HepG2 (cell line): Measurements from ENCODE around the gene BRD2. TPM values are rescaled to one million over a fixed set of nuclear protein-coding genes. Genes with fewer than 3 reads are reported as not detected.

Source experiments
- BCL6 ChIP-seq: IDR thresholded peaks from 2 replicates; pipeline ENCODE4 v1.6.1; 2016; ENCODE audit warnings: missing genetic modification reagents, missing compliant biosample characterization
- CERS6 ChIP-seq: sonication (generic); formaldehyde crosslinking; IDR thresholded peaks from 2 replicates; pipeline ENCODE4 v1.5.0; 2020; ENCODE audit warnings: missing genetic modification reagents
- GFI1 ChIP-seq: sonication (generic); formaldehyde crosslinking; IDR thresholded peaks from 2 replicates; pipeline ENCODE4 v1.5.0; 2020; ENCODE audit warnings: missing genetic modification reagents, mild to moderate bottlenecking, borderline replicate concordance
- HNRNPL ChIP-seq: fragments of 200-400 bp; formaldehyde crosslinking; IDR thresholded peaks from 2 replicates; pipeline ENCODE4 v1.6.1; 2017; ENCODE audit warnings: mild to moderate bottlenecking, low read depth, low read length
- ISX ChIP-seq: sonication (generic); formaldehyde crosslinking; conservative IDR thresholded peaks from 2 replicates; pipeline ENCODE4 v1.5.0; 2020; ENCODE audit warnings: missing genetic modification reagents
- MNT ChIP-seq: fragments of 450-650 bp; IDR thresholded peaks from 2 replicates; pipeline ENCODE4 v1.6.1; 2016
- PAF1 ChIP-seq: IDR thresholded peaks from 2 replicates; pipeline ENCODE4 v1.6.1; 2016; ENCODE audit warnings: missing genetic modification reagents, missing compliant biosample characterization
- PHF5A ChIP-seq: IDR thresholded peaks from one replicate; pipeline ENCODE4 v1.6.1; 2018; ENCODE audit warnings: low read depth, missing genetic modification reagents; ENCODE audit not compliant: unreplicated experiment
- PRPF4 ChIP-seq: fragments of 200-400 bp; formaldehyde crosslinking; IDR thresholded peaks from 2 replicates; pipeline ENCODE4 v1.6.1; 2016; ENCODE audit warnings: low read length, low read depth; ENCODE audit not compliant: poor library complexity, severe bottlenecking
- THAP8 ChIP-seq: sonication (generic); formaldehyde crosslinking; IDR thresholded peaks from 2 replicates; pipeline ENCODE4 v1.5.1; 2020; ENCODE audit warnings: missing genetic modification reagents, mild to moderate bottlenecking, borderline replicate concordance
- THAP9 ChIP-seq: sonication (generic); formaldehyde crosslinking; IDR thresholded peaks from 2 replicates; pipeline ENCODE4; 2020; ENCODE audit warnings: missing genetic modification reagents, mild to moderate bottlenecking, borderline replicate concordance
- YY1 ChIP-seq: IDR thresholded peaks from 2 replicates; pipeline ENCODE4 v1.6.1; 2011; ENCODE audit warnings: low read length, low read depth, moderate library complexity, mild to moderate bottlenecking; ENCODE audit not compliant: insufficient read depth, insufficient replicate concordance
- ZBED4 ChIP-seq: sonication (generic); formaldehyde crosslinking; IDR thresholded peaks from 2 replicates; pipeline ENCODE4 v1.4.0; 2020; ENCODE audit warnings: missing genetic modification reagents, borderline replicate concordance
- ZFP90 ChIP-seq: sonication (generic); formaldehyde crosslinking; IDR thresholded peaks from 2 replicates; pipeline ENCODE4 v1.8.0; 2022; ENCODE audit warnings: missing genetic modification reagents, mild to moderate bottlenecking, inconsistent platforms, borderline replicate concordance
- ZNF354B ChIP-seq: sonication (generic); formaldehyde crosslinking; IDR thresholded peaks from 2 replicates; pipeline ENCODE4 v1.8.0; 2022; ENCODE audit warnings: mild to moderate bottlenecking, missing genetic modification reagents
- ZNF580 ChIP-seq: IDR thresholded peaks from 2 replicates; pipeline ENCODE4 v1.6.1; 2016; ENCODE audit warnings: low read depth, borderline replicate concordance
- ZNF768 ChIP-seq: sonication (generic); formaldehyde crosslinking; IDR thresholded peaks from 2 replicates; pipeline ENCODE4 v1.4.0; 2020; ENCODE audit warnings: missing genetic modification reagents
- ZSCAN31 ChIP-seq: sonication (generic); formaldehyde crosslinking; IDR thresholded peaks from 2 replicates; pipeline ENCODE4 v1.5.0; 2020; ENCODE audit warnings: low read depth, mild to moderate bottlenecking, missing genetic modification reagents
- polyA plus RNA-seq, 8 experiments: library from polyadenylated mRNA; depleted of rRNA in 3 of 8; stranded (reverse) in 7 of 8; unstranded in 1 of 8; fragments of >200 nt; fragmentation: Illumina TruSeq in 4 of 8; extraction: Trizol in 4 of 8; gene quantifications; 2 replicates each; pipeline versions ENCODE4 v1.2.1 to v1.2.3, GENCODE V29; 2011 to 2016; ENCODE audit warnings: low read depth in 4 of 8, missing spikeins in 1 of 8, mixed read lengths in 1 of 8; ENCODE audit not compliant: insufficient read depth in 1 of 8
- total RNA-seq, 5 experiments: library from RNA; depleted of rRNA; stranded (reverse); fragments of >200 nt; fragmentation: Illumina TruSeq; extraction: Trizol; gene quantifications; 2 replicates each; pipeline ENCODE4 v1.2.3, GENCODE V29; 2016; ENCODE audit warnings: low read depth in 1 of 5

BRD2 gene
- total and polyA plus RNA-seq, 2 of the 13 experiments (the other 11 are each of a cell fraction or from before 2014, with no cell fraction given): 143 to 202 TPM

GRCh38 chr6:32971581-32972352 lies 3.4 kb downstream of the BRD2 start (continued):
- TF ChIP-seq CERS6: no peak; the same call in 1 of the 2 replicates
- TF ChIP-seq ZFP90: peak; percentile 87
- TF ChIP-seq ZSCAN31: 0 out of 2 replicates have a peak, but pooled peaks have one; percentile 24
- TF ChIP-seq PRPF4: peak; percentile 94
- TF ChIP-seq ZNF768 (CRISPR knock-in tag): no peak; the same call in none of the 2 replicates
- TF ChIP-seq BCL6 (CRISPR knock-in tag): peak; percentile 55
- TF ChIP-seq ZNF354B (CRISPR knock-in tag): no peak
- peak; percentile 82 for TF ChIP-seq HNRNPL
- no peak for TF ChIP-seq THAP8 (CRISPR knock-in tag)
- TF ChIP-seq ZBED4: peak; percentile 73
- TF ChIP-seq THAP9 (CRISPR knock-in tag): peak; percentile 88
- TF ChIP-seq ZNF580 (CRISPR knock-in tag): no peak; the same call in 1 of the 2 replicates
- TF ChIP-seq PAF1 (CRISPR knock-in tag): peak; percentile 21; the same call in 1 of the 2 replicates
- no peak for TF ChIP-seq ISX (CRISPR knock-in tag)
- TF ChIP-seq PHF5A (CRISPR knock-in tag): peak; percentile 51
- TF ChIP-seq GFI1 (CRISPR knock-in tag): no peak
- TF ChIP-seq MNT: peak; percentile 50
- TF ChIP-seq YY1: peak; percentile 93
